ENCODE data around the gene MREG. TPM values are rescaled to one million over a fixed set of nuclear protein-coding genes. Genes with fewer than 3 reads are reported as not detected.

The MREG gene
- total and polyA plus RNA-seq, 2 experiments from 2014 or later, result 1.3 to 1.6 TPM

- no peaks in the 10 kb centered on the region for H3K9me3 ChIP-seq (ENCODE audit: low read depth)
- H3K36me3 ChIP-seq, result no peaks in the 10 kb centered on the region
- TF ChIP-seq CTCF (IDR thresholded peaks at IDR 0.05; ENCODE audit: low read depth, low read length), result no peak
- H3K27ac ChIP-seq, result no peak overlapping the region
- no peak overlapping the region for H3K4me3 ChIP-seq
- H3K4me1 ChIP-seq (ENCODE audit: low read depth), result no peaks in the 10 kb centered on the region
- no peak for DNase-seq (ENCODE audit: low read depth in 1 of 2, low spot score in 1 of 2)
- no peaks in the 10 kb centered on the region for H3K27me3 ChIP-seq
These were observed 60.3 kb downstream of the MREG start for GRCh38 chr2:215952860-215953637.

DNA sequence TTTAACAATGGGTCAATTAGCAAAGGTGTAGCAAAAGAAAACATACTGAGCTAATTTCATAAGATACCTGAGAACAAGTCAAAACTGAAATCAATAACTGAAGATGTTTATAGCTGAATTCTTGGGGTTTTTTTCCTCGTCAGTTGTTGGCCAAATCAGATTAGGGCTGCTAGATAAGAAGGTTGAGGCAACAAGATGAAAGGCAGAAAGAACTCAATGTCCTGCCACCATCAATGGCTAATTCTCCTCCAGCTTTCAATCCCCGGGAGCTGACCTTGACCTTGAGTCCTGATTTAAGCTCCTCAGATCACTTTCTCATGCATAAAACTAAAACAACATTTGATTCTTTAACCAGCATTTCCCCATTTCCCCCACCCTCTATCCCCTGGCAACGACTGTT is 61.8 kb downstream of the MREG start:
- H3K36me3 ChIP-seq, result no peaks in the 10 kb centered on the region
- H3K27ac ChIP-seq, result no peak overlapping the region
- H3K4me3 ChIP-seq, result no peak overlapping the region
- no peak for DNase-seq (ENCODE audit: low read depth in 1 of 2, low spot score in 1 of 2)
- TF ChIP-seq CTCF (IDR thresholded peaks at IDR 0.05; ENCODE audit: low read depth, low read length), result no peak
- H3K27me3 ChIP-seq, result no peaks in the 10 kb centered on the region
- H3K9me3 ChIP-seq (ENCODE audit: low read depth), result no peaks in the 10 kb centered on the region
- H3K4me1 ChIP-seq (ENCODE audit: low read depth), result no peaks in the 10 kb centered on the region

GRCh38 chr2:215949991-215950404 is 63.4 kb downstream of the MREG start:
- H3K36me3 ChIP-seq, result no peaks in the 10 kb centered on the region
- no peaks in the 10 kb centered on the region for H3K9me3 ChIP-seq (ENCODE audit: low read depth)
- peak; percentile 47 to 59 for DNase-seq (ENCODE audit: low read depth in 1 of 2, low spot score in 1 of 2)
- no peak overlapping the region for H3K4me3 ChIP-seq
- no peak overlapping the region for H3K27ac ChIP-seq
- TF ChIP-seq CTCF (IDR thresholded peaks at IDR 0.05; ENCODE audit: low read depth, low read length), result peak; percentile 63
- no peaks in the 10 kb centered on the region for H3K4me1 ChIP-seq (ENCODE audit: low read depth)
- no peaks in the 10 kb centered on the region for H3K27me3 ChIP-seq

DNA sequence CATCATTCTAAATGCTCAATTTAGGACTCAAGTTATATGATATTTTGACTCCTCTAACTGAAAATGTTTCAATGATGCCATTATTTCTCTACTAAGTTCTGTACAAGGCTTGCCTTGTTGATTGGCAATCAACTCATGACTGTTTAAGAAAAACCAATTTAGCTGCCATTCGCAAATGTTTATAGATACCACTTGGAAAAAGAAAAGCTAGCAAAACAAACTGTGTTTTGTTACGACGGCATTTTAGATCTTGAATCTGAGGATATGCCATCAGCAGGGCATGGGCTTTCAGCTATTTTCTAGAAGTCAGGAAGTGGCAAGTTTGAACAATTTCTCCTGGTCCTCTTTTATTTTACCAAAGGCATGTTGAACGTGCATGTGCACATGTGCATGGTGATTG is 65.3 kb downstream of the MREG start:
- Histone ChIP-seq H3K27me3 (no peaks in the 10 kb centered on the region), H3K27ac (no peak overlapping the region), H3K9me3 (ENCODE audit: low read depth) (no peaks in the 10 kb centered on the region), H3K4me3 (no peak overlapping the region), H3K36me3 (no peaks in the 10 kb centered on the region), H3K4me1 (ENCODE audit: low read depth) (no peaks in the 10 kb centered on the region)
- DNase-seq (ENCODE audit: low read depth in 1 of 2, low spot score in 1 of 2), result no peak
- TF ChIP-seq CTCF (IDR thresholded peaks at IDR 0.05; ENCODE audit: low read depth, low read length), result no peak

GRCh38 chr2:215946586-215946985 is 66.8 kb downstream of the MREG start:
- Histone ChIP-seq H3K36me3 (no peaks in the 10 kb centered on the region), H3K4me3 (no peak overlapping the region), H3K4me1 (ENCODE audit: low read depth) (no peaks in the 10 kb centered on the region), H3K27me3 (no peaks in the 10 kb centered on the region), H3K9me3 (ENCODE audit: low read depth) (no peaks in the 10 kb centered on the region), H3K27ac (no peak overlapping the region)
- no peak for DNase-seq (ENCODE audit: low read depth in 1 of 2, low spot score in 1 of 2)
- no peak for TF ChIP-seq CTCF (IDR thresholded peaks at IDR 0.05; ENCODE audit: low read depth, low read length)
